Brain microvascular endothelial cell (primary cell): ENCODE measurements around the gene AZI2.

Source experiments
- DNase-seq: peaks from one replicate; pipeline ENCODE4 v3.0.0-alpha.2; 2020
- H3K27ac ChIP-seq: fragments of 250-450 bp; sonication (Bioruptor Pico); 2 replicates; pipeline ENCODE4 v1.5.1; 2020; ENCODE audit warnings: mild to moderate bottlenecking, moderate library complexity
- H3K27me3 ChIP-seq: fragments of 250-450 bp; sonication (Bioruptor Pico); replicated peaks from 2 replicates; pipeline ENCODE4 v1.5.1; 2020; ENCODE audit warnings: mild to moderate bottlenecking
- H3K36me3 ChIP-seq: fragments of 250-450 bp; sonication (Bioruptor Pico); replicated peaks from 2 replicates; pipeline ENCODE4 v1.5.1; 2020; ENCODE audit warnings: mild to moderate bottlenecking
- H3K4me3 ChIP-seq: 2 replicates; pipeline ENCODE4 v1.5.1; 2011; ENCODE audit warnings: low read depth, mild to moderate bottlenecking, control low read depth, low read length, moderate library complexity
- CTCF ChIP-seq: IDR thresholded peaks from 2 replicates; pipeline ENCODE4 v1.5.1; 2011; ENCODE audit warnings: low read depth, mild to moderate bottlenecking, moderate library complexity, low read length, control low read depth, inconsistent platforms; ENCODE audit errors: missing control alignments
- in situ Hi-C: cut with HindIII; loops from 2 replicates; pipeline ENCODE4 v1.10.0; 2017; ENCODE audit warnings: low sequenced_read_pairs, low pct_ligation_motif_present

AZI2 gene

GRCh38 chr3:28348265-28348628 lies 377 bp downstream of the AZI2 start:
- peak overlapping the region; percentile 89 for H3K4me3 ChIP-seq
- peak overlapping the region; percentile 98 for H3K27ac ChIP-seq
- no peaks in the 10 kb centered on the region for H3K27me3 ChIP-seq
- no peak for DNase-seq
- TF ChIP-seq CTCF: no peak
- no peaks in the 10 kb centered on the region for H3K36me3 ChIP-seq
- in situ Hi-C loops: no loop called here

- Histone ChIP-seq H3K4me3 (peak overlapping the region; percentile 89), H3K36me3 (no peaks in the 10 kb centered on the region), H3K27ac (peak overlapping the region; percentile 98), H3K27me3 (no peaks in the 10 kb centered on the region)
- in situ Hi-C loops: no loop called here
- DNase-seq: no peak
- TF ChIP-seq CTCF: no peak
Observed at GRCh38 chr3:28347374-28348264, 1.0 kb downstream of the AZI2 start.

- no peaks in the 10 kb centered on the region for H3K36me3 ChIP-seq
- H3K27ac ChIP-seq: no peak overlapping the region
- H3K27me3 ChIP-seq: no peaks in the 10 kb centered on the region
- in situ Hi-C loops: no loop called here
- no peak for TF ChIP-seq CTCF
- H3K4me3 ChIP-seq: no peak overlapping the region
- no peak for DNase-seq
Observed at GRCh38 chr3:28345690-28346089, 2.9 kb downstream of the AZI2 start.

- in situ Hi-C loops: no loop called here
- TF ChIP-seq CTCF: no peak
- Histone ChIP-seq H3K27ac (no peak overlapping the region), H3K4me3 (no peak overlapping the region), H3K27me3 (no peaks in the 10 kb centered on the region), H3K36me3 (peaks cover 3% of the 10 kb centered on the region)
- DNase-seq: no peak
Observed at GRCh38 chr3:28343144-28343543, 5.5 kb downstream of the AZI2 start.

- Histone ChIP-seq H3K27ac (no peak overlapping the region), H3K4me3 (no peak overlapping the region), H3K36me3 (peaks cover 14% of the 10 kb centered on the region), H3K27me3 (no peaks in the 10 kb centered on the region)
- in situ Hi-C loops: no loop called here
- no peak for TF ChIP-seq CTCF
- no peak for DNase-seq
Observed at GRCh38 chr3:28337230-28337629, 11.4 kb downstream of the AZI2 start.

- no peak for TF ChIP-seq CTCF
- Histone ChIP-seq H3K27me3 (no peaks in the 10 kb centered on the region), H3K27ac (no peak overlapping the region), H3K4me3 (no peak overlapping the region), H3K36me3 (peaks cover 14% of the 10 kb centered on the region)
- no peak for DNase-seq
- in situ Hi-C loops: no loop called here
Observed at GRCh38 chr3:28335246-28335645, 13.4 kb downstream of the AZI2 start.
